OCI-LY7 (cell line): ENCODE measurements around the gene ITSN1. TPM values are rescaled to one million over a fixed set of nuclear protein-coding genes. Genes with fewer than 3 reads are reported as not detected.

ENCODE experiments used
- BruUV-seq: library from RNA; stranded (reverse); fragments of 400-500 nt; replicated peaks from 2 replicates; lab custom pipeline; 2021; lab: Mats Ljungman, UMichigan
- CTCF ChIA-PET: fragments of 300-600 bp; sonication (Branson Sonifier 250); formaldehyde crosslinking; loops from one replicate; lab custom pipeline; 2022; ENCODE audit warnings: antibody characterized with exemption; ENCODE audit not compliant: unreplicated experiment; lab: Charles Lee
- POLR2A ChIA-PET: fragments of 300-600 bp; sonication (Branson Sonifier 250); formaldehyde crosslinking; loops from one replicate; lab custom pipeline; 2022; ENCODE audit warnings: antibody characterized with exemption; lab: Charles Lee
- DNase-seq: peaks from one replicate; pipeline ENCODE4 v3.0.0-alpha.2; 2015; ENCODE audit warnings: low spot score
- H2AFZ ChIP-seq: fragments of 200-600 bp; sonication (generic), shearing (Covaris generic); 2 replicates; pipeline ENCODE4 v1.6.1; 2014; ENCODE audit warnings: mild to moderate bottlenecking, antibody characterized with exemption, low read length, moderate library complexity
- H3K27ac ChIP-seq: fragments of 200-600 bp; sonication (generic); 2 replicates; pipeline ENCODE4 v1.5.1; 2014; ENCODE audit warnings: mixed run types, low read depth, mild to moderate bottlenecking, moderate library complexity, low read length, inconsistent platforms; ENCODE audit not compliant: poor library complexity, severe bottlenecking
- H3K36me3 ChIP-seq: fragments of 200-600 bp; sonication (generic); 2 replicates; pipeline ENCODE4 v1.6.1; 2014; ENCODE audit warnings: mild to moderate bottlenecking, antibody characterized with exemption, low read length, moderate library complexity, mixed read lengths; ENCODE audit not compliant: insufficient read depth
- H3K4me1 ChIP-seq: fragments of 200-600 bp; sonication (generic); 2 replicates; pipeline ENCODE4 v1.5.1; 2014; ENCODE audit warnings: mild to moderate bottlenecking, low read length; ENCODE audit not compliant: insufficient read depth, poor library complexity, severe bottlenecking
- H3K4me2 ChIP-seq: fragments of 200-600 bp; sonication (generic); 2 replicates; pipeline ENCODE4 v1.6.1; 2014; ENCODE audit warnings: mild to moderate bottlenecking, low read length
- H3K4me3 ChIP-seq: fragments of 200-600 bp; sonication (generic); 2 replicates; pipeline ENCODE4 v1.5.1; 2014; ENCODE audit warnings: mild to moderate bottlenecking, low read depth, low read length; ENCODE audit not compliant: poor library complexity, severe bottlenecking
- H3K79me2 ChIP-seq: fragments of 200-600 bp; sonication (generic); 2 replicates; pipeline ENCODE4 v1.6.1; 2016; ENCODE audit warnings: low read depth, mild to moderate bottlenecking, low read length, moderate library complexity, mixed read lengths; ENCODE audit not compliant: insufficient read depth
- H3K9me2 ChIP-seq: fragments of 200-600 bp; sonication (generic); 2 replicates; pipeline ENCODE4 v1.6.1; 2016; ENCODE audit warnings: mild to moderate bottlenecking, low read length, mixed read lengths; ENCODE audit not compliant: insufficient read depth
- H3K9me3 ChIP-seq: fragments of 200-600 bp; sonication (generic); 2 replicates; pipeline ENCODE4 v1.6.1; 2014; ENCODE audit warnings: mild to moderate bottlenecking, mixed run types, low read length, mixed read lengths
- H4K20me1 ChIP-seq: fragments of 200-600 bp; sonication (generic); 2 replicates; pipeline ENCODE4 v1.6.1; 2014; ENCODE audit warnings: mild to moderate bottlenecking, antibody characterized with exemption, low read length, moderate library complexity, mixed read lengths; ENCODE audit not compliant: insufficient read depth
- EZH2phosphoT487 ChIP-seq: fragments of 200-600 bp; sonication (generic); IDR thresholded peaks from 2 replicates; pipeline ENCODE4 v1.6.1; 2018; ENCODE audit warnings: low read depth, borderline replicate concordance, mild to moderate bottlenecking, mixed run types, antibody characterized with exemption, low read length, moderate library complexity, mixed read lengths
- intact Hi-C: fragments of 100-400 bp; cut with micrococcal nuclease; formaldehyde crosslinking; loops from one replicate; pipeline ENCODE4 v1.10.0; 2022; ENCODE audit not compliant: unreplicated experiment
- total RNA-seq, 2 experiments: library from RNA; depleted of rRNA in 1 of 2; stranded (reverse); fragments of >200 nt in 1 of 2; shearing (Covaris generic) in 1 of 2; gene quantifications; 2 replicates each; pipeline ENCODE4 v1.2.3, GENCODE V29; 2014 to 2022
- TF ChIP-seq, protein P1 (sequence below): fragments of 200-600 bp; sonication (generic); conservative IDR thresholded peaks from 2 replicates; pipeline ENCODE4 v1.5.1; 2014; ENCODE audit warnings: mild to moderate bottlenecking, antibody characterized with exemption, low read length, moderate library complexity, mixed read lengths

The ITSN1 gene
- total RNA-seq, 2 experiments from 2014 or later, result 0.60 to 5.9 TPM

DNA sequence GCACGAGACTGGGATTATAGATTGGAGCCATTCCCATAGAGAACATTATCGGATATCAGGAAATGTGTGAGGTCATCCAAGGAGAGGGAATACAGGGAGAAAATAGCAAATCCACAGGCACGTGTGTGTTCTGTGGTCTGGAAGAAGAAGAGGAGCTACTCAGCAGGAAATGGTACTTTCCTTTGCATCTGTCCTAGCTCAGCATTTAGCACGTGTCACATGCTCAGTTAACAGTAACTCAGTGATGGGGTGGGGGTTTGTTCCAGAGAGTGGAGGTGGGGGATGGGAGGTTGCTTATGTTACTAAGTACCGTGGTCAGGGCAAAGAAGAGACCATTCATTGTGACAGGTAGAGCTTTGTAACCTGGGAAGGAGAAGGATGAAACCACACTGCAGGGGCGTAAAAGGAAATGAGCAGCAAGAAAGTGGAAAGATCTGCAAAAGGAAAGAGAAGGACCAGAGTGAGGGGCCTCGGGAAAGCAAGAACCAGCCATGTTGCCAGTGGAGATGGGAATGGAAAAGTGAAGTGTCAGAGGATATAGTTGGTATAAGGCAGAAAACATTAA, 172.9 kb downstream of the ITSN1 start:
- H3K36me3 ChIP-seq, result no peaks in the 10 kb centered on the region
- no peak for DNase-seq
- no TSS peak for BruUV-seq
- no peak overlapping the region for H3K4me3 ChIP-seq
- no peaks in the 10 kb centered on the region for H4K20me1 ChIP-seq
- H2AFZ ChIP-seq, result no peak overlapping the region
- no peaks in the 10 kb centered on the region for H3K9me3 ChIP-seq
- ChIA-PET POLR2A (interaction anchor here (0.6 kb wide), 1 partner anchor 389 kb away, joined by 3 read pairs; no protein-coding TSS in a partner anchor), CTCF (interaction anchor here (0.6 kb wide), 1 partner anchor 1114 kb away, joined by 3 read pairs; no protein-coding TSS in a partner anchor)
- H3K9me2 ChIP-seq, result no peaks in the 10 kb centered on the region
- TF ChIP-seq, protein P1, sequence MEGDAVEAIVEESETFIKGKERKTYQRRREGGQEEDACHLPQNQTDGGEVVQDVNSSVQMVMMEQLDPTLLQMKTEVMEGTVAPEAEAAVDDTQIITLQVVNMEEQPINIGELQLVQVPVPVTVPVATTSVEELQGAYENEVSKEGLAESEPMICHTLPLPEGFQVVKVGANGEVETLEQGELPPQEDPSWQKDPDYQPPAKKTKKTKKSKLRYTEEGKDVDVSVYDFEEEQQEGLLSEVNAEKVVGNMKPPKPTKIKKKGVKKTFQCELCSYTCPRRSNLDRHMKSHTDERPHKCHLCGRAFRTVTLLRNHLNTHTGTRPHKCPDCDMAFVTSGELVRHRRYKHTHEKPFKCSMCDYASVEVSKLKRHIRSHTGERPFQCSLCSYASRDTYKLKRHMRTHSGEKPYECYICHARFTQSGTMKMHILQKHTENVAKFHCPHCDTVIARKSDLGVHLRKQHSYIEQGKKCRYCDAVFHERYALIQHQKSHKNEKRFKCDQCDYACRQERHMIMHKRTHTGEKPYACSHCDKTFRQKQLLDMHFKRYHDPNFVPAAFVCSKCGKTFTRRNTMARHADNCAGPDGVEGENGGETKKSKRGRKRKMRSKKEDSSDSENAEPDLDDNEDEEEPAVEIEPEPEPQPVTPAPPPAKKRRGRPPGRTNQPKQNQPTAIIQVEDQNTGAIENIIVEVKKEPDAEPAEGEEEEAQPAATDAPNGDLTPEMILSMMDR, result no peak
- TF ChIP-seq EZH2phosphoT487, result no peak
- intact Hi-C loops, result no loop called here
- H3K79me2 ChIP-seq, result no peaks in the 10 kb centered on the region
- no peaks in the 10 kb centered on the region for H3K4me1 ChIP-seq
- H3K27ac ChIP-seq, result no peak overlapping the region
- no peak overlapping the region for H3K4me2 ChIP-seq

DNA sequence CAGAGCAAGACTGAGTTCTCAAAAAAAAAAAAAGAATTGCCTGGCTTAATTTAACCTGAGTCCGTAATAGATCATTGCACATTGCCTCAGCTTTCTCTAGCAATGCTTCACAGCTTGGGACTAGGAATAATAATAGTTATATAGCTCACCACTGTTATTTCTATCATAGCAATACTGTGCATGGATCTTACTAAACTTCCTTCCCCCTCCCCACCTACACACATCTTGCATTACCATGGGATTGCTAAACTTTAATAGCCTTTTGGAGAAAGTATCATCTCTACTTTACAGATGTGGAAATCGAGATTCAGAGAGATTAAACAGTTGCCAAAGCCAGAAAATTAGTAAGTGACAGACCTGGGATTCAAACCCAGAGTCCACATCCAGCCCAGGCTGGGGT, 173.9 kb downstream of the ITSN1 start:
- H3K9me2 ChIP-seq, result no peaks in the 10 kb centered on the region
- no peaks in the 10 kb centered on the region for H3K4me1 ChIP-seq
- POLR2A ChIA-PET, result no interaction called here
- TF ChIP-seq EZH2phosphoT487, result no peak
- TF ChIP-seq, protein P1, result no peak
- no peak overlapping the region for H2AFZ ChIP-seq
- CTCF ChIA-PET, result interaction anchor here (0.6 kb wide), 1 partner anchor 1113 kb away, joined by 3 read pairs; no protein-coding TSS in a partner anchor
- DNase-seq, result no peak
- H4K20me1 ChIP-seq, result no peaks in the 10 kb centered on the region
- no peaks in the 10 kb centered on the region for H3K79me2 ChIP-seq
- no peaks in the 10 kb centered on the region for H3K9me3 ChIP-seq
- no peak overlapping the region for H3K4me3 ChIP-seq
- H3K4me2 ChIP-seq, result no peak overlapping the region
- no peaks in the 10 kb centered on the region for H3K36me3 ChIP-seq
- no TSS peak for BruUV-seq
- H3K27ac ChIP-seq, result no peak overlapping the region
- intact Hi-C loops, result no loop called here

DNA sequence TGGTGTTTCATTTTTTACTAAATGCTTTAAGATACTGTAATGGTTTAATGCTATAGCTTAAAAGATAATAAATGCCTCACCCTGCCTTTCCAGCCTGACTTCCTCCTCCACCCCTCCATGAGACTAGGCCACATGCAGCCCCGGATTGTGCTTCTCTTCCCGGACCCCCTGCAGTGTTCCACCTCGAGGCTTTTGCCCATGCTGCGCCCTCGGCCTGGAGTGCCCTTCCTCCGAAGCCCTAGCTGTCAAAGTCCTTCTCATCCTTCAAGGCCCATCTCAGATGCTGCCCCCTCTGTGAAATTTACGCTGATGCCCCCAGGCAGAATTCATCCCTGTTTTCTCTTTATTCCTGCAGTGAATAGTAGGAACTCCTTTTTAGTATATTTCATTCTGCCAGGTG, 174.8 kb downstream of the ITSN1 start:
- no peaks in the 10 kb centered on the region for H3K9me2 ChIP-seq
- H3K4me2 ChIP-seq, result no peak overlapping the region
- H3K27ac ChIP-seq, result no peak overlapping the region
- H2AFZ ChIP-seq, result no peak overlapping the region
- intact Hi-C loops, result no loop called here
- no peaks in the 10 kb centered on the region for H3K36me3 ChIP-seq
- no peaks in the 10 kb centered on the region for H3K79me2 ChIP-seq
- H3K9me3 ChIP-seq, result no peaks in the 10 kb centered on the region
- CTCF ChIA-PET, result no interaction called here
- BruUV-seq, result no TSS peak
- no peak for DNase-seq
- no peaks in the 10 kb centered on the region for H4K20me1 ChIP-seq
- H3K4me1 ChIP-seq, result no peaks in the 10 kb centered on the region
- TF ChIP-seq EZH2phosphoT487, result no peak
- TF ChIP-seq, protein P1, result no peak
- H3K4me3 ChIP-seq, result no peak overlapping the region
- POLR2A ChIA-PET, result no interaction called here
